Measurements from ENCODE around the gene CAAP1. TPM values are rescaled to one million over a fixed set of nuclear protein-coding genes. Genes with fewer than 3 reads are reported as not detected.

Gene CAAP1
- polyA plus RNA-seq, 1 of the 3 experiments (the other 2 are of a cell fraction): 20.8 TPM

DNA sequence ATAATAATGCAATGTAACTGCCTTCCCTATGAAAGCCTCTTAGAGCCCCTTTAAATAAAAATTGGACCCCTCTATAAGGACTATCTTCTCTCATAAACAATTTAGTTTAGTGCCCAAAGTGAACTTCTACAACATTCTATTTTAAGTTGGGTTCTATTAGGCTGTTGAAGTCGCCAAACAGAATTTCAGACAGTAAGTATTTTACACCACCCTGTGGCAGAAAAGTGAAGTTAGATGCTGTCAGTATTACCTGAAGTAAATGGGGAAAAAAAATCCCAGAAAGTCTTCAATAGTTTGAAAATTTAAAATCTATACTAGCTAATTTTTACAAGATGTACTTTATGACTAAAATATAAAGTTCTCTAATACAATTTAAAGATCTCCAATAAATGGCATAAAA is 29.5 kb downstream of the CAAP1 start:
- POLR2A ChIA-PET: no interaction called here
- H3K4me3 ChIP-seq (ENCODE audit: low read depth in 2 of 2, low read length in 1 of 2): no peak overlapping the region
- 59% methylated on average over 1 of the region's 1 CpG for WGBS (ENCODE audit: low lambda C conversion rate)
- H3K4me2 ChIP-seq: no peak overlapping the region
- no peaks in the 10 kb centered on the region for H3K27me3 ChIP-seq (ENCODE audit: insufficient read depth)
- no peak overlapping the region for H3K27ac ChIP-seq (ENCODE audit: low read depth in 2 of 2, low read length in 1 of 2)
- peak; percentile 6 for DNase-seq
- CTCF ChIA-PET: interaction anchor here (1.0 kb wide), 1 partner anchor 12 kb away, joined by 3 read pairs; no protein-coding TSS in a partner anchor
- peaks cover 33 to 40% of the 10 kb centered on the region in 2 experiments for H3K36me3 ChIP-seq (replicated peaks in 1 of 2; ENCODE audit: control insufficient read depth in 1 of 2, insufficient read depth in 2 of 2, low read length in 1 of 2)
- TF ChIP-seq RAD21 (IDR thresholded peaks at IDR 0.05; ENCODE audit: low read length) (peak; percentile 59), POLR2AphosphoS5 (IDR thresholded peaks at IDR 0.05; ENCODE audit: low read depth, low read length) (no peak), CTCF (IDR thresholded peaks at IDR 0.05) (peak; percentile 61)
- H3K79me2 ChIP-seq (ENCODE audit: insufficient read depth): no peaks in the 10 kb centered on the region
- peaks cover 3% of the 10 kb centered on the region for H3F3A ChIP-seq (replicated peaks; ENCODE audit: insufficient read depth)
- H3K4me1 ChIP-seq (ENCODE audit: control insufficient read depth in 1 of 2, insufficient read depth in 2 of 2, low read depth in 1 of 2, low read length in 1 of 2): no peaks in the 10 kb centered on the region; a peak in 1 of 4 replicates
- H2AFZ ChIP-seq (ENCODE audit: low read depth): no peak overlapping the region
- H3K9me3 ChIP-seq: no peaks in the 10 kb centered on the region
- H3K9ac ChIP-seq: no peak overlapping the region
- H4K20me1 ChIP-seq (ENCODE audit: insufficient read depth): no peaks in the 10 kb centered on the region
- H3K9me2 ChIP-seq: no peaks in the 10 kb centered on the region

DNA sequence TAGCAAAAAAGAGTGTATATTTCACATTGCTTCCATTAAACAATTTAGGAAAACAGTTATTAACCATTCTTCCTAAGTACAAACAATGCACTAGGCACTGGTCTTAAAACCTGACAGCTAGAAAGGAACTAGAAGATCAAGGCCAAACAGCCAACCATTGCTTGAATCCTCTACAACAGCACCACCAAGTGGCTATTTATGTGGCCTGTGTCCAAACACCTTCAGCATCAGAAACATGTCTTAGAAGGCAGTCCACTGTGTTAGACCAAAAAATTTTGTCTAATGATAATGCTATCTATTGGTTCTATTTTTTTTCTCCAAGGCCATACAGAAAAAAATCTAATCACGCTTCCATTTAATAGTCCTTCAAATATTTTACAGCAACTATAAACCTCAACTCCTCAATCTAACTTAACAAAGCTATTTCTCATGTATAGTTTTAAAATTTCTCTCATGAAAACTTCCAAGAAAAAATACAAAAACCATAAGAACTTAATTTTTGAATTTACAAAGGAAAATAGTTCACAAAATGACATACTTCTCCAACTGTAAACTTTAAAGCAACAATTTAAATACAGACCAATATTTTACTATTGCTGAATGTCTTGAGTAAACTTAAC is 36.1 kb downstream of the CAAP1 start:
- Histone ChIP-seq H4K20me1 (ENCODE audit: insufficient read depth) (no peaks in the 10 kb centered on the region), H3K4me2 (no peak overlapping the region), H3K9ac (no peak overlapping the region), H3K9me2 (no peaks in the 10 kb centered on the region), H3K4me3 (ENCODE audit: low read depth in 2 of 2, low read length in 1 of 2) (no peak overlapping the region; a peak in 1 of 4 replicates), H3K9me3 (no peaks in the 10 kb centered on the region; the same call in 1 of the 2 replicates), H3F3A (replicated peaks; ENCODE audit: insufficient read depth) (no peaks in the 10 kb centered on the region), H3K4me1 (ENCODE audit: control insufficient read depth in 1 of 2, insufficient read depth in 2 of 2, low read depth in 1 of 2, low read length in 1 of 2) (no peaks in the 10 kb centered on the region; a peak in 1 of 4 replicates), H3K27me3 (ENCODE audit: insufficient read depth) (no peaks in the 10 kb centered on the region), H3K27ac (ENCODE audit: low read depth in 2 of 2, low read length in 1 of 2) (no peak overlapping the region), H2AFZ (ENCODE audit: low read depth) (no peak overlapping the region), H3K79me2 (ENCODE audit: insufficient read depth) (no peaks in the 10 kb centered on the region), H3K36me3 (replicated peaks in 1 of 2; ENCODE audit: control insufficient read depth in 1 of 2, insufficient read depth in 2 of 2, low read length in 1 of 2) (peaks cover 47 to 68% of the 10 kb centered on the region in 2 experiments)
- ChIA-PET POLR2A (no interaction called here), CTCF (interaction anchor here (0.6 to 2.2 kb wide), 9 partner anchors 12 to 1118 kb away, joined by 3 to 8 read pairs (median 3); no protein-coding TSS in a partner anchor)
- TF ChIP-seq JUND (IDR thresholded peaks at IDR 0.05) (no peak), CTCF (IDR thresholded peaks at IDR 0.05) (peak; percentile 58), TEAD4 (IDR thresholded peaks at IDR 0.05; ENCODE audit: borderline replicate concordance, insufficient read depth) (no peak), SMC3 (IDR thresholded peaks at IDR 0.05; ENCODE audit: low read depth, low read length) (peak; percentile 27; the same call in 1 of the 2 replicates), RAD21 (IDR thresholded peaks at IDR 0.05; ENCODE audit: low read length) (peak; percentile 60), USF1 (IDR thresholded peaks at IDR 0.05; ENCODE audit: borderline replicate concordance, low read depth) (no peak)
- DNase-seq: peak; percentile 30
- WGBS (ENCODE audit: low lambda C conversion rate): 86% methylated on average over 1 of the region's 1 CpG
